CD4-positive, alpha-beta memory T cell (primary cell): ENCODE measurements around the gene DNAL1. TPM values are rescaled to one million over a fixed set of nuclear protein-coding genes. Genes with fewer than 3 reads are reported as not detected.

Experiments used
- CTCF ChIA-PET: fragments of 350-600 bp; sonication (Branson Sonifier 250); formaldehyde crosslinking; loops from one replicate; lab custom pipeline; 2021; ENCODE audit warnings: inconsistent platforms; ENCODE audit not compliant: partially characterized antibody; lab: Charles Lee
- POLR2A ChIA-PET: fragments of 350-600 bp; sonication (Branson Sonifier 250); formaldehyde crosslinking; loops from one replicate; lab custom pipeline; 2021; ENCODE audit not compliant: partially characterized antibody; lab: Charles Lee
- DNase-seq, 5 donors: peaks; one replicate each; pipeline versions ENCODE4 v3.0.0 to v3.0.0-alpha.2; 2020 to 2022; ENCODE audit warnings: mixed read lengths in 1 of 5
- H3K27ac ChIP-seq: one replicate; pipeline ENCODE4 v1.7.0; 2013; ENCODE audit warnings: low read depth, low read length
- H3K27me3 ChIP-seq: 2 replicates; pipeline ENCODE4 v1.7.0; 2013; ENCODE audit warnings: mild to moderate bottlenecking, low read length, moderate library complexity; ENCODE audit not compliant: insufficient read depth
- H3K36me3 ChIP-seq: 2 replicates; pipeline ENCODE4 v1.7.0; 2013; ENCODE audit warnings: mild to moderate bottlenecking, low read length, moderate library complexity; ENCODE audit not compliant: insufficient read depth
- H3K4me1 ChIP-seq: 2 replicates; pipeline ENCODE4 v1.7.0; 2013; ENCODE audit warnings: mild to moderate bottlenecking, low read length, moderate library complexity; ENCODE audit not compliant: insufficient read depth
- H3K4me3 ChIP-seq, 2 donors: one replicate each; pipeline ENCODE4 v1.7.0; 2013; ENCODE audit warnings: low read length in 2 of 2, mild to moderate bottlenecking in 1 of 2
- H3K9me3 ChIP-seq, 2 donors: one replicate each; pipeline ENCODE4 v1.7.0; 2013; ENCODE audit warnings: low read length in 2 of 2, control low read depth in 1 of 2; ENCODE audit not compliant: control insufficient read depth in 1 of 2
- H3K27ac Mint-ChIP-seq, 7 donors: one replicate each; pipeline ENCODE4 v1.8.0; 2020 to 2021; ENCODE audit warnings: mixed read lengths in 7 of 7, mild to moderate bottlenecking in 6 of 7, inconsistent platforms in 3 of 7, moderate library complexity in 3 of 7
- H3K27me3 Mint-ChIP-seq, 2 donors: one replicate each; pipeline ENCODE4 v1.8.0; 2020 to 2021; ENCODE audit warnings: mixed read lengths in 2 of 2
- H3K36me3 Mint-ChIP-seq, 2 donors: one replicate each; pipeline ENCODE4 v1.8.0; 2020 to 2021; ENCODE audit warnings: mixed read lengths in 2 of 2, inconsistent platforms in 1 of 2, mild to moderate bottlenecking in 1 of 2
- H3K4me1 Mint-ChIP-seq, 4 donors: one replicate each; pipeline ENCODE4 v1.8.0; 2020 to 2021; ENCODE audit warnings: mixed read lengths in 4 of 4, mild to moderate bottlenecking in 1 of 4
- H3K4me3 Mint-ChIP-seq, 8 donors: one replicate each; pipeline ENCODE4 v1.8.0; 2020 to 2021; ENCODE audit warnings: mixed read lengths in 8 of 8, mild to moderate bottlenecking in 7 of 8, moderate library complexity in 6 of 8, inconsistent platforms in 3 of 8
- H3K9me3 Mint-ChIP-seq, 8 donors: one replicate each; pipeline ENCODE4 v1.8.0; 2020 to 2021; ENCODE audit warnings: mixed read lengths in 8 of 8, mild to moderate bottlenecking in 5 of 8, inconsistent platforms in 3 of 8, moderate library complexity in 1 of 8
- intact Hi-C: fragments of 100-400 bp; cut with micrococcal nuclease; formaldehyde crosslinking; loops from one replicate; pipeline ENCODE4 v1.15.1; 2023
- polyA plus RNA-seq, 2 donors: library from polyadenylated mRNA; unstranded; fragments of 300-500 nt; fragmentation: Illumina TruSeq; gene quantifications; one replicate each; pipeline ENCODE4 v1.2.3, GENCODE V29; 2021
- total RNA-seq, 2 experiments: library from RNA; stranded (reverse); gene quantifications; one replicate each; pipeline ENCODE4 v1.2.3, GENCODE V29; 2021

DNAL1 gene
- total and polyA plus RNA-seq, 4 experiments from 2014 or later = 5.4 to 8.6 (median 8.1) TPM

- Histone ChIP-seq H3K4me1 (peaks cover 26% of the 10 kb centered on the region), H3K27ac (peak overlapping the region; percentile 80), H3K27me3 (no peaks in the 10 kb centered on the region), H3K4me3 (peak overlapping the region; percentile 92 to 96), H3K36me3 (peaks cover 6% of the 10 kb centered on the region), H3K9me3 (no peaks in the 10 kb centered on the region)
- Mint-ChIP-seq H3K27me3 (no peaks in the 10 kb centered on the region), H3K4me1 (peaks cover 19 to 35% (median 25%) of the 10 kb centered on the region in 4 donors), H3K9me3 (peaks cover 0 to 5% (median 0%) of the 10 kb centered on the region in 8 donors), H3K27ac (peak overlapping the region; percentile 89 to 99 (median 95)), H3K4me3 (peak overlapping the region; percentile 85 to 100 (median 98)), H3K36me3 (peaks cover 5 to 31% of the 10 kb centered on the region in 2 donors)
- CTCF ChIA-PET = interaction anchor here (1.3 to 4.0 kb wide), 6 partner anchors 11 to 144 kb away, joined by 3 to 19 read pairs (median 6); partner anchors contain the start of gene ACOT2
- peak in 4 of 5 donors; percentile 17 to 48 (median 32) for DNase-seq
- POLR2A ChIA-PET = interaction anchor here (0.7 to 4.9 kb wide), 18 partner anchors 9 to 238 kb away, joined by 3 to 57 read pairs (median 7); partner anchors contain the start of genes ACOT2, ACOT4, ACOT6 and COQ6
- intact Hi-C loops = loop anchor here (5.0 kb wide), 2 partner anchors 50 to 75 kb away; a partner anchor contains a TSS
These were observed 67.3 kb downstream of the DNAL1 start for GRCh38 chr14:73712071-73712506.

GRCh38 chr14:73712540-73713180, 67.9 kb downstream of the DNAL1 start:
- Histone ChIP-seq H3K27me3 (no peaks in the 10 kb centered on the region), H3K9me3 (no peaks in the 10 kb centered on the region), H3K36me3 (peaks cover 6% of the 10 kb centered on the region), H3K4me3 (peak overlapping the region; percentile 92 to 96), H3K4me1 (peaks cover 26% of the 10 kb centered on the region), H3K27ac (peak overlapping the region; percentile 80)
- H3K9me3 Mint-ChIP-seq = peaks cover 0 to 5% (median 0%) of the 10 kb centered on the region in 8 donors
- H3K4me3 Mint-ChIP-seq = peak overlapping the region; percentile 85 to 100 (median 98)
- intact Hi-C loops = loop anchor here (5.0 kb wide), 2 partner anchors 50 to 75 kb away; a partner anchor contains a TSS
- H3K36me3 Mint-ChIP-seq = peaks cover 5 to 35% of the 10 kb centered on the region in 2 donors
- peaks cover 19 to 35% (median 25%) of the 10 kb centered on the region in 4 donors for H3K4me1 Mint-ChIP-seq
- peak overlapping the region; percentile 89 to 99 (median 95) for H3K27ac Mint-ChIP-seq
- peak; percentile 13 to 45 (median 20) for DNase-seq
- no peaks in the 10 kb centered on the region for H3K27me3 Mint-ChIP-seq
- POLR2A ChIA-PET = interaction anchor here (0.8 to 4.9 kb wide), 19 partner anchors 11 to 237 kb away, joined by 3 to 57 read pairs (median 7); partner anchors contain the start of genes ACOT2, ACOT4, ACOT6 and COQ6
- CTCF ChIA-PET = interaction anchor here (1.1 to 4.0 kb wide), 6 partner anchors 10 to 116 kb away, joined by 4 to 19 read pairs (median 6); no protein-coding TSS in a partner anchor

- Histone ChIP-seq H3K27me3 (no peaks in the 10 kb centered on the region), H3K4me3 (peak overlapping the region; percentile 92 to 96), H3K4me1 (peaks cover 26% of the 10 kb centered on the region), H3K36me3 (peaks cover 12% of the 10 kb centered on the region), H3K9me3 (no peaks in the 10 kb centered on the region), H3K27ac (peak overlapping the region; percentile 80)
- intact Hi-C loops = loop anchor here (5.0 kb wide), 2 partner anchors 49 to 74 kb away; a partner anchor contains a TSS
- POLR2A ChIA-PET = interaction anchor here (0.9 to 4.9 kb wide), 16 partner anchors 10 to 222 kb away, joined by 3 to 57 read pairs (median 9); partner anchors contain the start of genes ACOT2, ACOT4, ACOT6 and DNAL1
- no peaks in the 10 kb centered on the region for H3K27me3 Mint-ChIP-seq
- peak in 1 of 5 donors; percentile 66 for DNase-seq
- H3K27ac Mint-ChIP-seq = peak overlapping the region; percentile 89 to 99 (median 95)
- peaks cover 0 to 5% (median 0%) of the 10 kb centered on the region in 8 donors for H3K9me3 Mint-ChIP-seq
- peaks cover 19 to 35% (median 25%) of the 10 kb centered on the region in 4 donors for H3K4me1 Mint-ChIP-seq
- CTCF ChIA-PET = interaction anchor here (1.1 to 4.0 kb wide), 4 partner anchors 10 to 74 kb away, joined by 4 to 19 read pairs (median 10); no protein-coding TSS in a partner anchor
- peak overlapping the region; percentile 85 to 100 (median 98) for H3K4me3 Mint-ChIP-seq
- peaks cover 5 to 41% of the 10 kb centered on the region in 2 donors for H3K36me3 Mint-ChIP-seq
These were observed 68.5 kb downstream of the DNAL1 start for GRCh38 chr14:73713206-73713802.

GRCh38 chr14:73713803-73714655, 69.2 kb downstream of the DNAL1 start, which contains the start of gene PNMA1:
Gene PNMA1 (minus strand): TSS chr14:73714384. CDS start chr14:73713639, 745 bp downstream.
- peaks cover 5 to 43% of the 10 kb centered on the region in 2 donors for H3K36me3 Mint-ChIP-seq
- H3K27me3 ChIP-seq = no peaks in the 10 kb centered on the region
- peak within 1 kb of the TSS; percentile 89 to 100 (median 98) for H3K4me3 Mint-ChIP-seq
- H3K4me1 Mint-ChIP-seq = peaks cover 18 to 35% (median 24%) of the 10 kb centered on the region in 4 donors
- H3K27ac Mint-ChIP-seq = peak within 1 kb of the TSS; percentile 89 to 99 (median 95)
- H3K9me3 ChIP-seq = no peaks in the 10 kb centered on the region
- ChIA-PET CTCF (interaction anchor here (1.0 to 4.0 kb wide), 4 partner anchors 9 to 73 kb away, joined by 4 to 19 read pairs (median 9); no protein-coding TSS in a partner anchor), POLR2A (interaction anchor here (0.6 to 4.9 kb wide), 19 partner anchors 9 to 656 kb away, joined by 3 to 57 read pairs (median 7); partner anchors contain the start of genes ACOT2, ACOT4, ACOT6 and DNAL1)
- DNase-seq = peak; percentile 84 to 87 (median 85)
- peak within 1 kb of the TSS; percentile 92 to 96 for H3K4me3 ChIP-seq
- intact Hi-C loops = loop anchor here (1.0 to 5.0 kb wide), 5 partner anchors 29 to 111 kb away; partner anchors contain the start of gene DNAL1
- no peaks in the 10 kb centered on the region for H3K27me3 Mint-ChIP-seq
- peak within 1 kb of the TSS; percentile 80 for H3K27ac ChIP-seq
- peaks cover 15% of the 10 kb centered on the region for H3K36me3 ChIP-seq
- peaks cover 0 to 2% (median 0%) of the 10 kb centered on the region in 8 donors for H3K9me3 Mint-ChIP-seq
- peaks cover 26% of the 10 kb centered on the region for H3K4me1 ChIP-seq

- Mint-ChIP-seq H3K4me1 (peaks cover 17 to 35% (median 24%) of the 10 kb centered on the region in 4 donors), H3K27me3 (no peaks in the 10 kb centered on the region), H3K4me3 (peak overlapping the region; percentile 80 to 90 (median 82)), H3K27ac (peak overlapping the region; percentile 85 to 98 (median 93)), H3K36me3 (peaks cover 10 to 48% of the 10 kb centered on the region in 2 donors), H3K9me3 (peaks cover 0 to 2% (median 0%) of the 10 kb centered on the region in 8 donors)
- no peak for DNase-seq
- peaks cover 19% of the 10 kb centered on the region for H3K36me3 ChIP-seq
- peaks cover 26% of the 10 kb centered on the region for H3K4me1 ChIP-seq
- peak overlapping the region in 1 of 2 donors; percentile 92 for H3K4me3 ChIP-seq
- no peaks in the 10 kb centered on the region for H3K9me3 ChIP-seq
- intact Hi-C loops = loop anchor here (1.0 to 5.0 kb wide), 5 partner anchors 28 to 111 kb away; partner anchors contain the start of gene DNAL1
- ChIA-PET CTCF (interaction anchor here (1.0 kb wide), 1 partner anchor 9 kb away, joined by 4 read pairs; no protein-coding TSS in a partner anchor), POLR2A (interaction anchor here (0.6 to 4.9 kb wide), 10 partner anchors 9 to 657 kb away, joined by 3 to 57 read pairs (median 9); partner anchors contain the start of genes PTGR2, RBM25 and ZNF410)
- peak overlapping the region; percentile 80 for H3K27ac ChIP-seq
- no peaks in the 10 kb centered on the region for H3K27me3 ChIP-seq
These were observed 69.9 kb downstream of the DNAL1 start for GRCh38 chr14:73714656-73715081.
